Muscle of leg (tissue), 11 donors: Measurements from ENCODE around the gene CUL5. TPM values are rescaled to one million over a fixed set of nuclear protein-coding genes. Genes with fewer than 3 reads are reported as not detected.
A peak's percentile ranks its signal among the peaks of the same experiment; 100 is the strongest.

Experiments
- DNase-seq: peaks from one replicate; pipeline ENCODE4 v3.0.0; 2013
- H3K27ac ChIP-seq: one replicate; pipeline ENCODE4 v1.5.1; 2013; ENCODE audit warnings: mild to moderate bottlenecking, low read length, control low read depth
- H3K27me3 ChIP-seq: one replicate; pipeline ENCODE4 v1.6.1; 2013; ENCODE audit warnings: low read length; ENCODE audit not compliant: control insufficient read depth, insufficient read depth
- H3K36me3 ChIP-seq: one replicate; pipeline ENCODE4 v1.6.1; 2013; ENCODE audit warnings: low read length; ENCODE audit not compliant: control insufficient read depth, insufficient read depth
- H3K4me1 ChIP-seq: one replicate; pipeline ENCODE4 v1.6.1; 2013; ENCODE audit warnings: low read length; ENCODE audit not compliant: control insufficient read depth, insufficient read depth
- H3K4me3 ChIP-seq: one replicate; pipeline ENCODE4 v1.5.1; 2013; ENCODE audit warnings: low read length, control low read depth
- H3K9me3 ChIP-seq: replicated peaks from 2 replicates; pipeline ENCODE4 v1.6.1; 2013; ENCODE audit warnings: low read depth, low read length; ENCODE audit not compliant: control insufficient read depth
- WGBS: methylation state at CpG from one replicate; pipeline ENCODE4 v1.1.5; 2013; ENCODE audit warnings: missing lambda C conversion rate; ENCODE audit not compliant: insufficient coverage; 5-methylcytosine and 5-hydroxymethylcytosine counted together
- polyA plus RNA-seq, 8 donors: library from polyadenylated mRNA; unstranded; fragments of 120-200 nt; gene quantifications; one replicate each; pipeline versions ENCODE4 v1.2.1 to v1.2.3, GENCODE V29; 2013; ENCODE audit warnings: inconsistent platforms in 1 of 8, low replicate concordance in 1 of 8; ENCODE audit not compliant: insufficient read length in 8 of 8, insufficient read depth in 1 of 8
- total RNA-seq: library from RNA; stranded (reverse); fragments of 120-200 nt; gene quantifications from one replicate; pipeline ENCODE4 v1.2.4, GENCODE V29; 2013

The CUL5 gene
- total and polyA plus RNA-seq, 9 donors, result 17.2 to 33.8 (median 25.3) TPM

DNA sequence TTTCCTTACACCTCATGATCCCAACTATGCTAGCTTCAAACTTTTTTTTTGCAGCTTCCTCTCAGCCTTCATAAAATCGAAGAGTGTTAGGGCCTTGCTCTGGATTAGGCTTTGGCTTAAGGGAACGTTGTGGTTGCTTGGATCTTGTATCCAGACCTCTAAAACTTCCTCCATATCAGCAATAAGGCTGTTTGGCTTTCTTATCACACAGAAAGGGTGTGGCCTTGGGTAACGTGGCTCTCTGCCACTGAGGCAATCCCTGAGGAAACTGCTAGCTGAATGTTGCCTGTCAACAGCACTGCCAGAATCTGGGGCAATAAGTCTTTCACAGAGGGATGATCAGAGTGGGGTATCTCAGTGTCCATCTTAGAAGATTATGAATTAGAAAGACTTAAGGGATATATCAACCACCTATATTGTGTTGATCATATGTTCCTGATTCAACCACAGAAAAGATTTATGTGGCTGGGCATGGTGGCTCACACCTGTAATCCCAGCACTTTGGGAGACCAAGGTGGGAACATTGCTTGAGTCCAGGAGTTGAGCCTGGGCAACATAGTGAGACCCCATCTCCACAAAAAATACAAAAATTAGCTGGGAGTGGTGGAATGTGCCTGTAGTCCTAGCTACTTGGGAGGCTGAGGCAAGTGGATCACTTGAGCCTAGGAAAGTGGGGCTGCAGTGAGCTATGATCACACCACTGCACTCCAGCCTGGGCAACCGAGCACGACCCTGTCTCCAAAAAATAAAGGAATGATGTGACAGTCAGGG is 12.5 kb upstream of the CUL5 start:
- no peaks in the 10 kb centered on the region for H3K36me3 ChIP-seq
- H3K4me1 ChIP-seq, result no peaks in the 10 kb centered on the region
- H3K4me3 ChIP-seq, result no peak overlapping the region
- H3K9me3 ChIP-seq, result no peaks in the 10 kb centered on the region
- H3K27me3 ChIP-seq, result no peaks in the 10 kb centered on the region
- H3K27ac ChIP-seq, result no peak overlapping the region
- WGBS, result no CpG with 5 or more reads among the region's 5 CpGs
- DNase-seq, result no peak

GRCh38 chr11:107998761-107999160 is 9.9 kb upstream of the CUL5 start:
- Histone ChIP-seq H3K4me3 (no peak overlapping the region), H3K9me3 (no peaks in the 10 kb centered on the region), H3K27ac (no peak overlapping the region), H3K27me3 (no peaks in the 10 kb centered on the region), H3K36me3 (no peaks in the 10 kb centered on the region), H3K4me1 (no peaks in the 10 kb centered on the region)
- DNase-seq, result no peak
- 100% methylated on average over 2 of the region's 6 CpGs for WGBS

DNA sequence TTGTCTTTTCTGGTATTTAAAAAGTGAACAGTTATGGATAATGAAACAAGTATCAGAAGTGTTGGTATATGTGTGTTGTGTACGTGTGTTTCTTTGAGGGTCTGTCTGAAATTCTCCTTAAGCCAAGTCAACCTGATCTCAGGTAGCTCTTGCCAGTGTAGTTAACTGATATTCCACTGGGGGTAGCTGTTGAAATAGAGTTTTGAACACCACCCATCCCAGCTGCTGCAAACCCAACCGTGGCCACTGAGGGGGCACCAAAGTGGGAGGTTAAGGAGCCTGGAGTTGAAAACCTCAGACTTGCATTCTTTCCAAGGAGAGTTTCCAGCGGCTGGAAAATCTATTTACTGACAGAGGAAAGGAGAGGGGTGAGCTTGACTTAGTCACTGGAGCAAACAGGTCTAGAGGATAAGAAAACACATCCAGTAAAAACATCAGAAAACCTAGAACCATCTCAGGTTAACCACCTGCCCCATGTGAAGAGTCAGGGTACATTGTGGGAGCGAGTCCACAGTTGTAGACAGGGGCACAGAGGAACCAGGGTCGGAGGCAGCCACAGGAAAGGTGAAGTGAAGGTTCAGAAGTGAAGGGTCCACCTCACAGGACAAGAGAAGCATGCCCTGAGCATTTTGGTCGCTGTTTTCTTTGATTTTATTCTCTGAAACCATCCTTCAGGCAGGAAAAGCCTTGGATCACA is 8.8 kb upstream of the CUL5 start:
- H3K4me3 ChIP-seq, result no peak overlapping the region
- no peaks in the 10 kb centered on the region for H3K27me3 ChIP-seq
- WGBS, result 67% methylated on average over 2 of the region's 6 CpGs
- H3K27ac ChIP-seq, result no peak overlapping the region
- H3K36me3 ChIP-seq, result no peaks in the 10 kb centered on the region
- H3K4me1 ChIP-seq, result no peaks in the 10 kb centered on the region
- DNase-seq, result peak; percentile 24
- no peaks in the 10 kb centered on the region for H3K9me3 ChIP-seq

GRCh38 chr11:108002476-108002875 is 6.2 kb upstream of the CUL5 start:
- 100% methylated on average over 1 of the region's 3 CpGs for WGBS
- DNase-seq, result no peak
- no peaks in the 10 kb centered on the region for H3K36me3 ChIP-seq
- no peaks in the 10 kb centered on the region for H3K9me3 ChIP-seq
- no peaks in the 10 kb centered on the region for H3K27me3 ChIP-seq
- no peaks in the 10 kb centered on the region for H3K4me1 ChIP-seq
- no peak overlapping the region for H3K4me3 ChIP-seq
- H3K27ac ChIP-seq, result no peak overlapping the region

- Histone ChIP-seq H3K9me3 (no peaks in the 10 kb centered on the region), H3K4me1 (peaks cover 3% of the 10 kb centered on the region), H3K27ac (no peak overlapping the region), H3K27me3 (no peaks in the 10 kb centered on the region), H3K4me3 (no peak overlapping the region), H3K36me3 (no peaks in the 10 kb centered on the region)
- WGBS, result 90% methylated on average over 5 of the region's 5 CpGs
- no peak for DNase-seq
These were observed 5.1 kb upstream of the CUL5 start for GRCh38 chr11:108003623-108004022.

GRCh38 chr11:108007819-108008218 is 879 bp upstream of the CUL5 start:
- H3K36me3 ChIP-seq, result no peaks in the 10 kb centered on the region
- no peak overlapping the region for H3K4me3 ChIP-seq
- no peak overlapping the region for H3K27ac ChIP-seq
- H3K9me3 ChIP-seq, result no peaks in the 10 kb centered on the region
- H3K4me1 ChIP-seq, result peaks cover 5% of the 10 kb centered on the region
- DNase-seq, result no peak
- WGBS, result 95% methylated on average over 7 of the region's 18 CpGs
- no peaks in the 10 kb centered on the region for H3K27me3 ChIP-seq

DNA sequence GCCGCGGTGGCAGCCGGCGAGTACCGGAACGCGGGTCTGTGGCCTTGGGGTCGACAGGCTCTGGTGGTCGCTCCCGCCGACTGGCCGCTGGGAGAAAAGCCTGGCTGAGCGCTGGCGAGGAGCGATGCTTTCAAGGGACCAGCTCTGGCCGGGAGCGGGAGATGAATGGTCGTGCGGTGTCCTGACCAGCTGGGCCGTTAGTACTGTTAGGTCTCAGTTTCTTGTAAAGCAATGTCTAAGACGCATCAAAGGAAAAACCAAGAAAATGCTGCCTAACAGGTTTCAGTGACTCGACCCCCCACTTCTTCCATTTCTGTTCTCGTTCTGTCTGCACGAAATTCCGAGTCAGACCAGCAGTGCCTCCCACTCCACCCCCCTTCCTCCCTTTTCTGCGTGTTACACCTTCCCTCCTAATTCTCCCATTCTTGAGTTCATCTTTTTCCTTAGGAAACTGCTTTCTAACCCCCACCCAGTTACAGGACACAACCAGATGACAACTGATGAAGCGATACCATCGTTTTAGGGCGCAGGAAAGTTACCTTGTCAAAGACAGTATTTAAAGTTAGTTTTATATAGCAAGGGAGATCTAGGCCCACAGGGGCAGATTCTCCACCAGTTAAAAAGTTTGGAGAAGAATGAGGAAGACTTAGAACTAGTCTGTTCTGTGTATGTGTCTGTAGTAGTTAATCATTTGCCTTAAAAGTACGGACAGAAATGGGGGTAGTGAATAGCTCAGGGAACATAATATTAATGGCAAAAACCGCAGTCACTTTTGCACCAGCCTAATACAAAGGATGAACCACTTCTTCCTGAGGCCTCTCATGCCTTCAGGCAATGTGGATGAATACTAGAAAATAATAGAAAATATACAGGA is 1.0 kb downstream of the CUL5 start:
- no peaks in the 10 kb centered on the region for H3K27me3 ChIP-seq
- peak overlapping the region; percentile 99 for H3K4me3 ChIP-seq
- peaks cover 5% of the 10 kb centered on the region for H3K4me1 ChIP-seq
- no peaks in the 10 kb centered on the region for H3K36me3 ChIP-seq
- DNase-seq, result peak; percentile 27
- WGBS, result under 1% methylated on average over 29 of the region's 31 CpGs
- H3K27ac ChIP-seq, result peak overlapping the region; percentile 100
- H3K9me3 ChIP-seq, result no peaks in the 10 kb centered on the region

DNA sequence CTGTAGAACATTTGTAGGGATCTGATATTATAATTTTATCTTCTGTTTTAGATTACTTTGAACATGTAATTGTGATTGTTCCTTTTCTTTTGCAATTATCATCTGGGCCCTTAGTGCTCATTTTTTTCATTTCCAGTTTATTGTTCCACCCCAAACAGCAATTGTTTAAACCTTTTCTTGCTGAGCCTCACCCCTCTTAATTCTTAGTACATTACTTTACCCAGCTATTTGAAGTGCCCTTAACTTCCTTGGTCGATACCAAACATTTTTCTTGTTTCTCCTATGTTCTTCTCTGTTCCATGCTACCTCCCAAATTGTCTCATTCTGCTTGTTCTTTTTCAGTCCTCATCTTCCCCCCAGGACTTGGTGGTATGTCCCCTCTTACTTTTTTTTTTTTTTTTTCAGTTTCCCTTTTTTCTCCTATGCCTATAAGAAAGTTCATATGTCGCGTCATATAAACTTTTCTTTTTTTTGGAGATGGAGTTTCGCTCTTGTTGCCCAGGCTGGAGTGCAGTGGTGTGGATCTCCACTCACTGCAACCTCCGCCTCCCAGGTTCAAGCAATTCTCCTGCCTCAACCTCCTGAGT is 3.5 kb downstream of the CUL5 start:
- H3K4me1 ChIP-seq, result peaks cover 5% of the 10 kb centered on the region
- DNase-seq, result no peak
- no peak overlapping the region for H3K27ac ChIP-seq
- no peaks in the 10 kb centered on the region for H3K36me3 ChIP-seq
- no peaks in the 10 kb centered on the region for H3K9me3 ChIP-seq
- no peak overlapping the region for H3K4me3 ChIP-seq
- WGBS, result 89% methylated on average over 1 of the region's 5 CpGs
- no peaks in the 10 kb centered on the region for H3K27me3 ChIP-seq

GRCh38 chr11:108016647-108017046 is 7.9 kb downstream of the CUL5 start:
- H3K36me3 ChIP-seq, result no peaks in the 10 kb centered on the region
- no peaks in the 10 kb centered on the region for H3K9me3 ChIP-seq
- H3K4me3 ChIP-seq, result no peak overlapping the region
- H3K27me3 ChIP-seq, result no peaks in the 10 kb centered on the region
- H3K27ac ChIP-seq, result no peak overlapping the region
- no peak for DNase-seq
- no peaks in the 10 kb centered on the region for H3K4me1 ChIP-seq

GRCh38 chr11:108018708-108019107 is 10.0 kb downstream of the CUL5 start:
- DNase-seq, result no peak
- no CpG with 5 or more reads among the region's 2 CpGs for WGBS
- Histone ChIP-seq H3K9me3 (no peaks in the 10 kb centered on the region), H3K4me3 (no peak overlapping the region), H3K4me1 (no peaks in the 10 kb centered on the region), H3K36me3 (no peaks in the 10 kb centered on the region), H3K27ac (no peak overlapping the region), H3K27me3 (no peaks in the 10 kb centered on the region)
